NAMALWA (cell line): ENCODE results near the gene NDUFA9.

ENCODE experiments used
- DNase-seq: peaks from one replicate; pipeline ENCODE4 v3.0.0-alpha.2; 2015; ENCODE audit warnings: low spot score

Gene NDUFA9

DNA sequence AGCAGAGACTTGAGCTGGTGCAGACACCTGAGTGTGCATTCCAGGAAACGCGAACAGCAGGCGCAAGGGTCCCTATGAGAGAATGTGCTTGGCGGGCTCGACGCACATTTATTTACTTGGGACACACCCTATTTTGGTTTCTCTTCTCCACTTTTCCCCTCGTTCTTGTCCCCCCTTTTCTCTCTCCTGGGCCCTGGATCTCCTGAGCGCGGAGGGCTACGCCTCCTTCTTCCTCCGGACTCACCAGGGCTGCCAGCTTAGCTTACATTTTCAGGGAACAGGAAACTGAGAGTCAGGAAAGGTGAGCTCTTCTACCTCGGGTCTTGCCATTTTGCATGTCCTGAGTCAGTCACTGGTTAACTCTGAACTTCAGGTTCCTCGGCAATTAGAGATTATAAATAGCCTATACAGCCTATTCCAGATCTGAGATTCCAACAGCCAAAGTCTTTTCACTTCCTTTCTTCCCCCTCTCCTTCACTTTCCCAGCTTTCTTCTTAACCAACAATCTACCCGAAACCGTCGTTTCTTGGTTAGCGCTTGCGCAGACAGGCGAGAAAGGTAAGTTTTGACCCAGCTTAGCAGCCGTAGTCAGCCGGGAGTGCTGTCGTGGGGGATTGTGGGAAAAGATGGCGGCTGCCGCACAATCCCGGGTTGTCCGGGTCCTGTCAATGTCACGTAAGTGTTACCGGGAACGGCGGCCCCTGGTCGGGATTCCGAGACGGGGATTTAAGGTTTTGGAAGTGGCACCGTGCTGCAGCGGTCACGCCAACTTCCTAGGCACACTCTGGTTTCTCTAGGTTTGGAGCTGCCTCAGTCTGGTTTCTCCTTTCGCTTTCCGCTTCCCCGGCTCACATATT is at the start of gene NDUFA9, which contains the start of gene AKAP3:
Gene NDUFA9, plus strand, starts transcription at position 614 of the 857 bp plus-strand sequence. Its CDS starts 13 bp downstream, at position 627.
Gene AKAP3, minus strand, starts transcription at position 551 of the 857 bp plus-strand sequence. CDS start 10,855 bp downstream, outside the sequence.
- DNase-seq, result peak; percentile 87

DNA sequence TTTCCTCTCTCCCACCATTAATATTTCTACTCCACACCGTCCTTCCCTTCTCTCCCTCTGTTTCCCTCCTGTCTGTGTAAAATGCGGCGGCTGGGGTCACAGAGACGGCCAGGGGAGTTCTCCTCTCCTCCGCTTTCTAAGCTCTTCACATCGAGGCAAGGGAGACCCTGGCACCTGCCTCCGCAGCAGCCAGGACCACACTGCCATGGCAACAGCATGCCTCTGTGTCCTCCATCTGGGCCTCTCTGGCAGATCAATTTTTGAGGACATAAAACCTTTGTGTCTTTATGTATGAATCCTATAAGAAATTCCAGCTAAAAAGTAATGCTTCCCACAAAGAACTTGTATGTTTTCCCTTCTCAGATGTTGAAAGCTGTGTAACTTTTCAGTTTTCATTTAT is 45.5 kb upstream of the NDUFA9 start:
- DNase-seq, result no peak

DNA sequence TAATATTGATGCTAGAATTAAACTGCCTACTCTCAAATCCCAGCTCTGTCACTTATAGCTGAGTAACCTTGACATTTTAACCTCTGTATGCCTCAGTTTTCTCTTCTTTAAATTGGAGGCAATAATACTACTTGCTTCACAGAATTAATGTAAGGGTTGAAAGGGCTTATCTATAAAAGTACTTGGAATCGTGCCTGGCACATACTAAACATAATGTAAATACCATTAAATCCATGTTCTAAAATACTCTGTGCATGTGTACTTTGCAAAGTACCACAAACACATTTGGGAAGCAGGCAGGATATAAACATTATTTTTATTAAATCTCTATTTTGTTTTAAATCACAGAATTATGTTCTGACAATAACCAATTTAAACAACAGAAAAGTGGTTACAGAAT is 45.0 kb upstream of the NDUFA9 start:
- DNase-seq, result no peak

DNA sequence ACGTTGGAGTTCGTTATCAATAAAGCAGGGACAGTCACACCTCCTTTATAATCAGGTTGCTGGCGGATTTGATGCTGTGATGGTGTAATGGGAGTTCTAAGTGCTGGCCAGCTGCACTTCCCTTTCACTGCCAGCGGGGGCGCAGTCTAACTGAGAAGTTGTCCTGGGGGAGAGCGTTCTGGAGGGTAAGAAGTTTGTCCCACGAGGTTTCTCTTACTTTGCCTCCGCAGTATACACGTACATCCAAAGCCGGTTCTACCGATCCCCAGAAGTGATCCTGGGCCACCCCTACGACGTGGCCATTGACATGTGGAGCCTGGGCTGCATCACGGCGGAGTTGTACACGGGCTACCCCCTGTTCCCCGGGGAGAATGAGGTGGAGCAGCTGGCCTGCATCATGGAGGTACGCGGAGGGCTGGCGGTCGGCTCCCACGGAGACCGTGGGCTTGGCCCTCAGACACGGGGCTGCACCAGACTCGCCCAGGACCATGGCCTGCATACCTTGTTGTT is 44.2 kb upstream of the NDUFA9 start:
- DNase-seq, result peak; percentile 93

DNA sequence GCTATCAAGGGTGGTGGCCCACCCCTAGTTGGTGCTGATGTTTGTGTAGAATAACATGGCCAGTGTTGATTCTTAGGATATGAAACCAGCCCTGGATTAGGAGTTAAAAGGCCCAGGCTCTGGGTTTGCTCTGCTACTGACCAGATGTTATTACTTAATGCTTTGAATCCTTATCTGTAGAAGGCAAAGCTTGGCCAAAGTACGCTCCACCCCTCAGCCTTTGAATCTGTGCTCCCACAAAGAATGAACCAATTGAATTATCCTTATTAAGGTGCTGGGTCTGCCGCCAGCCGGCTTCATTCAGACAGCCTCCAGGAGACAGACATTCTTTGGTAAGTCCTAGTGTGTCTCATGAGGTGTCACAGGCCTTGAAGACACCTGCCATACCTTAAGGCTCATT is 41.9 kb upstream of the NDUFA9 start:
- DNase-seq, result no peak

DNA sequence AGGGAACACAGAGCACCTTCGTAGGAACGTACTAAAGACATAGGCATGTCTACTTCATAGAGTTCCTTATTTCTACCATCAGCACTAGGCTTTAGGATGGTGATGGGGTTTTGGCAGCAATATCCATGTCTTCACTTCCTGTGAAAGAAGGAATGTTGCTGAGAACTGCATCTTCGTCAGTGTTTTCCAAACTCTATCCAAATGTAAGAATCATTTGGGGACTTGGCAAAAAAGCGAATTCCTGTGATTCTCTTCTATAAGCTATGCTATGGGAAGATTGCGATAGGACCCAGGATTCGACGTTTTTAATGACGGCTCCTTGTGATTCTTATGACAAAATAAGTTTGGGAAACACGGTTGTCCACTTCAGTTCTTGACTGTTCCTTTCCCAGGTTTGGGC is 39.8 kb upstream of the NDUFA9 start:
- no peak for DNase-seq

DNA sequence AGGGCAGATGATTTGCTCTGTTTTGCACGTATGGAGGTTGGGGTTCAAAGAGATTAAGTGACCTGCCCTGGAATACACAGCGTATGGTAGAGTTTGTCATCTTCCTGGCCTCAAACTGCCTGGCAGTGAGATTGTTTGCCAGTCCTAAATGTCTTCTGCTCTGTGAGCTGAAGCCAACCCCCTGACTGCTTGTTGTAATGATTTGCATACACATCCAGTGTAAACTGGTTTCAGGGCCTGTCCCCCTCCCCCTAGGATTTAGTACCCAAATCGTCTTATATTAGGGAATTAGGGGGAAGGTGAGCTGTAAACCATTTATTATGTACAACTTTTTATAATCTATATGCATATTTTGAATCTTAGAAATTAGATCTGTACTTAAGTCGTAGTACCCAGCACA is 38.4 kb upstream of the NDUFA9 start:
- no peak for DNase-seq

DNA sequence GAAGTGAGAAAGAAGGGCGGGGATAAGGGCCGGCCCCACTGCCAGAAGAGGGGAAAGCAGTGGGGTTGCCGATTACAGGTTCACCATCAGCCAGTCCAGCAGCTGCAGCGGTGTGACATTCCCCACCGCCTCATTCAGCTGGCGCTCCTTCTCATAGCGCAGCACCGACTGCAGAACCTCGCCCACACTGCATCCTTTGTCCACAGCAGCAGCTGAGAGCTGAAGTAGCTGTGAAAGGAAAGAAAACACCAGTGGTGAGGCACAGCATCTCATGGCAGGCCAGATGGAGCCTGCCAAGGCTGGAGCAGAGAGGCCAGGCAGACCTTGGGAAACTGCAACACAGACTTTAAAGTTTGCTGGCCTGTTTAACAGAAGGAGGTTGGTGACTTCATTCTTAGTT is 33.2 kb upstream of the NDUFA9 start:
- no peak for DNase-seq

DNA sequence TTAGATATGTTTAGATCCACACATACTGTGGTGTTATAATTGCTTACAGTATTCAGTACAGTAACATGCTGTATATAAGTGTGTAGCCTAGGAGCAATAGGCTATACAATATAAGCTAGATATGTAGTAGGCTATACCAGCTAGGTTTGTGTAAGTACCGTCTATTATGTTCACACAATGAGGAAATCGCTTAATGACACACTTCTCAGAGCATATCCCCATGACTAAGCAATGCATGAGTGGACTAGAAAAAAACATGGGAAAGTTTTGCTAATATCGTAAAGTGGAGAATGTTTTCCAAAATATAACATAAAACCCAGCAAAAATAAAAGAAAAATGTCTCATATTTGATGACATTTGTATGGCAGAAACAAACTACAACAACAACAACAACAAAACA is 27.4 kb upstream of the NDUFA9 start:
- DNase-seq, result no peak

DNA sequence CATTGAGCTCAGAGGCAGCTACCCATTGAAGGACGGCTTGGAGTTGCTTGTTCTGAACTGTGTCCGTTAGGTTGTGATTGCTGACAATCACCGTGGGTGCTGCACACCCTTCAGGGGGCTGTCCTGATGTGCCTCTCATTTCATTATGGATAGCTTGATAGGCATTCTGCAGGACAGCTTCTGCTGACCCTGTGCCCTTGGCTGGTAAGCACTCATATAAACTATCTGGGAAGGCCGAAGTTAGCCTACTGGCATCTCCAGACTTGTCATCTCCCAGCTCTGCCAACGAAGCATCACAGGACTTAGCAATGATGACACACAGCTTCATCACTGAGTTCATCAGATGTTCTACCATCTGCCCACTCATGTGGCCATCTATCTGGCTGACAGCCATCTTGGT is 22.4 kb upstream of the NDUFA9 start:
- no peak for DNase-seq

DNA sequence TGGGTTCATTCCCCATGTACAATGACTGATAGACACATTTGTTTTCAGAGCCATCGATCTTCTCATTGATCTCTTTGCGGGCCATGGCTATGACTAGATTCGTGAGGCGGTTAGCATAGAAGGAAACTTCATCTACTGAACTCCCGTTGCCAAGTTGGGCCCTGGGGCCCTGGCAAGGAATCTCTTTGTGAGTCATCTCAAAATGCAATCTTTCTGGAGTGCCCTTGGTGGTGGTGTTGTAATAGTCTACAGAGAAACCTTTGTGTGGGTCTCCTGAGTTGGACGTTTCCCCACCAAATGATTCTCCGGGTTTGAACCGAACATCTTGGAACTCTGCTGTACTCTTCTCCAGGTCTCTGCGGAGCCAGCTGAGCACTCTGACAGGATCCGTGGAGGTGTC is 20.5 kb upstream of the NDUFA9 start:
- DNase-seq, result no peak

DNA sequence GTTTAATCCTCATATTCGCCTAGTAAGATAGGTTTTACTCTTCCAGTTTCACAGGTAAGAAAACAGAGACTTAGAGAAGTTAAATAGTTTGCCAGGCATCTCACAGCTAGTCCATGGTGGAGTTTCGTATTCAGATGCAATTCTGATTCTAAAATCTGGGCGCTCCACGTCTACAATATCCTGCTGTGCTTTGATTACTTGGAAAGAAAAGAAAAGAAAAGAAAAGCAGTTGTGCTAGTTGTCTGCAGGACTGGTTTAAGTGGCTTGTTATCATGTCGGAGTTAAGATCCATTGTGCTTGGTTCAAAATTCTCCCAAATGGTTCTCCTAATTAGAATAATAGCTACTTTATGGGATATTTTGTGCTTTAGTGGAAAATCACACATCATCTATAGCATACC is 18.7 kb upstream of the NDUFA9 start:
- no peak for DNase-seq

DNA sequence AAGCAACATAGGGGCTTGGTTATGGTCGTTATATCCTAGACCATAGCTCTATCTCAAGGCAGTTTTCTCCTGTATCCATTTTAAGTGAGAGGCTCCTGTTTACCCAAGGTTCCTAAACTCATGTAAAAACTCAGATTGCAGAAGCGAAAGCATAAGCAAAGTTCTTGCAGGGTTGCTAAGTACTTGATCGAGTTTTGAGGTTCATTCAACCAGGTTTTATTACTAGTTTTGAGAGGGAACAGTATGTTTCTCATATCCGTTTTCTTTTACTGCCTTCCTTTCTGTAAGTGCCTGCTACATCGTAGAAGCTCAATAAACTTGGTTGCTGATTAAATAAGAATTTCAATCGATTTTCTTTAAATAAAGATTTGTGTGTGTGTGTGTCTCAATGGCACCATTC is 5.2 kb upstream of the NDUFA9 start:
- DNase-seq, result no peak

DNA sequence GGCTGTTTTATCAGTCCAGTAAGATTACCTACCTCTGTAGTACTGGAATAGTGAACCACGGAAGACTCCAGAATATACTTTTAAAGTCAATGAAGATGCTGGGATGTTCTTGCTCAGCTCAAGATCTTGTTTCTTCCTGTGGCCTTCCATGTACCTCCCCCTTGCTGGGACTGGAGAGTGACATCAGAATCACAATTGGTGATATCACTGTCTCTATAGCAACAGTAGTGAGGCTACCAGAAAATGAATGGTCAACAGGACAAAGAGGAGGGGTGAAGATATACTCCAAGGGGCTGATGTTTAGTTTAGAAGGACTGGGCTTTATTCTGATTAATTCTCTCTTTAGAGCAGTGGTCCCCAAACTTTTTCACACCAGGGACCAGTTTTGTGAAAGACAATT is 3.9 kb upstream of the NDUFA9 start:
- no peak for DNase-seq

DNA sequence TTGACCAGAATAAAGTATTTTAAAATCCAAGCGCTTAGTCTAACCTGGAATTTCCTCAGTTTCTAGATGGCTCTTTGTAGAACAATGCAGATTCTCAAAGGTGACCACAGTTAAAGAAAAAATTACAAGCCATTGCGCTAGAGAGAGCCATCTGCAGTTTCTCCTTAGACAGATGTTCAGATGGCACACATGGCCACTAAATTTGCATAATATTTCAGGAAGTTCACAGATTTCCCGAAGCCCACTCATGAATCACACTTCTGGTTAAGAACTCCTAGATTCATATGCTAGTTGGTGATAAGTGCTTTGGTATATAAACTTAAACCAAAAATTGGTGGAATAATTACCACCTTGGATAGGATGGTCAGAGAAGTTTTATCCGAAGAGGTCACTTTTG is 812 bp upstream of the NDUFA9 start:
- peak; percentile 77 for DNase-seq

DNA sequence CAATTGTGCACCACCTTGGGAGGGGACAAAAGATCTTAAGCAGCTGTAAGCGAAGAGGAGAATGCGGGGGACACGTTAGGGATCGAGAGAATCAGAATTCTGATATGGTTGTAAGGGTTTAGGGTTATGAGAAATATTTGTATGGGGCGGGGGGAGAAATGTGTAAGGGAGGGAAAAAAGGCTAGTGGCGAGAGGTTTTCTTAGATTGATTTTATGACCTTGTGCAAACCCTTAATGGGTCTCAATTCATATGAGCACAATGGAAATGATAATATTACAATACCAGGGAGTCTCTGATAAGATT is 396 bp downstream of the NDUFA9 start:
- no peak for DNase-seq

DNA sequence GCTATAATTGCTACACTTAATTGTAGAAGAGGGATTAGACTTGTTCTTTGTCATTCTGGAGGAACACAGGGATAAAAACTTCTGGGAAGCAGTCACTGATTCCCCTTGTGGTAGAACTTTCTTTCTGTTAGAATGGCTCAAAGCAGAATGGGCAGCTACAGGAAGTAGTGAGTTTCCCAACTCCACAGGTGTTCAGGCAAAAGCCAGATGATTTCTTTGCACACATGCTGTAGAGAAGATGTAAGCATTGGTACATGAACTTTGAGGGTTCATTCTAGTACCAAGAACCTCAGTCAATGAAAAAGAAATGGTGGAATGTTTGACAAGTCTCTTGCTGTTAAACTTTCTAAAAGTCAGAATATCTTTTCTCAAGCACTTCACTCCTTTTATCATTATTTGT is 4.3 kb downstream of the NDUFA9 start:
- no peak for DNase-seq

DNA sequence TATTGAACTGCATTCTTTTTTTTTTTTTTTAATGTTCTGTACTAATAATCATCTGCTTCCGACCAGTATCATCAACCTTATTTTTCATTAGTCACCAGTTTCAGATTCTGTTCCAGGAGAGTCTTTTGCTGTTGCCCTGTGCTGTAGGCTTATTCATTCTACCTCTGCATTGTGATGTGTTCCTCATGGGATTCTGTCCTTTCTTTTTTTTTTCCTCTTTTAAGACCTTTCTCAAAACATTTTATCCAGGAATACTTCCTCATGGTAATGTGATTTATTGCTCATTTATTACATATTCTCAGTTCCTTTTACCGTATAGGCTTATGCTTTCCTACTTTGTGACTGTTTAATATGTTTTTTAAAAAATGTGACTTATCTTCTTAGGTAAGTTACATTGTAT is 4.8 kb downstream of the NDUFA9 start:
- DNase-seq, result no peak

DNA sequence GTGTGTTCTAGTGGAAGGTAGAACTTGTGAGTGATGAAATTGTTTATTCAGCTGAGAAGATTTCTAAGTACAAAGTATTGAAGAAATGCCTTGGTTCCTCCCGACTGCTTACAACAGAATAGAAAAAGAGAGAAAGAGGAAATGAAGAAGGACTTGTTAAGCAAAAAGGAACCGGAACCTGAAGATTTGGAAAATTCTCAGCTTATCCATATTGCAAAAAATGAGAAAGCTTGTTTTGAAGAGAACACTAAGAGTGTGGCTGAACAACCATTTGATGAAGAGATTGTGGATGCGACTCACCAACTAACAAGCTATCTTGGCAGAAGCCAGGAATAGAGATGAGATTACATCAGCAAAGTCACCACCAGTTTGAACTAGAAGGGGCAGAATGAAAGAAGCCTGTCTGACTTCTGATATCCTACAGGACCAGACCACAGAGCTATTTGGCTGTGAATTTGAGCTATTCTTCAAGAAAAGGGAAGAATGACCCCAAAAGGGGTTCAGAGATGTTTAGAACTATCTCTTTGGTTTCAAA is 15.1 kb downstream of the NDUFA9 start:
- no peak for DNase-seq

DNA sequence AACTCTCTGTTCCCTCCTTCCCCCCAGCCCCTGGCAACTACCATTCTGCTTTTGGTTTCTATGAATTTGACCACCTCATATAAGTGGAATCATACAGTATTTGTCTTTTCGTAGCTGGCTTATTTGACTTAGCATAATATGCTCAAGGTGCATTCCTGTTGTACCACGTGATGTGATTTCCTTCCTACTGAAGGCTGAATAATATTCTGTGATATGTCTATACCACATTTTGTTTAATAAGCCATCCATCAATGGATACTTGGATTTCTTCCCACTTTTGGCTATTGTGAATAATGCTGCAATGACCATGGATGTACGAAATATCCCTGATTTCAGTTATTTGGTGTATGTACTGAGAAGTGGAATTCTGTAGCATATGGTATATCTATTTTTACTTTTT is 16.3 kb downstream of the NDUFA9 start:
- DNase-seq, result no peak

DNA sequence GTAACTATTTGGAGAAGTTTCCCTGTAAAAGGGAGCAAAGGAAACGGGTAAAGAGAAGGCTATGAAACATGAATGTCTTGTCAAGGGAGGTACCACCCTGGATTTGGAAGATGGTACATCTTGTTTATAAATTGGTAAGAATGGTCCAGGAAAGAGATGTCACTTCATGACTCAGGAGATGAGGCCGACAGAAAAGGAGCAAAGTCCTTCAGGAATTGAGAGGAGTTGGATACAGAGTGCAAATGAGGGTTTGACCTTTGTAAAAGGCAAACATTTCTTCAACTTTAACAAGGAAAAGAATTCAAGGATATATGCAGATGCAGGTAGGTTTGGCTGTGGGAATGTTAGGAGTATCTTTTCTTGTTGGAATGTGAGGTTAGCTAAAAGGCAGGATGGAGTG is 30.8 kb downstream of the NDUFA9 start:
- no peak for DNase-seq

DNA sequence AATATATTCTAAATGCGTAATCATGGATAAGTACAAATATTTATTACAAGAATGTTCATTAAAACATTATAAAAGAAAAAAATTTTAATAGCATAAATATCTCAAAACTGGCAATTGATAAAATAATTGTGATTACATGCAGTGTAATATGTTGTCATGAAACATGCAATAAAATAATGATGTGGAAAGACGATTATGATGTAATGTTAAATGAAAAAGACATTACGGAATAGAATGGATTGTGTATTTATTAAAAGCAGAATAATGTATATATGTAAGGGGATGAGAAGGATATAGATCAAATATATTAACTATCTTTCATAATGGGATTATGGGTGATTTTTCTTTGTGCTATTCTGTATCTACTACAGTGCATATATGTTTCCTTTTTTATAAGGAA is 32.8 kb downstream of the NDUFA9 start:
- no peak for DNase-seq

DNA sequence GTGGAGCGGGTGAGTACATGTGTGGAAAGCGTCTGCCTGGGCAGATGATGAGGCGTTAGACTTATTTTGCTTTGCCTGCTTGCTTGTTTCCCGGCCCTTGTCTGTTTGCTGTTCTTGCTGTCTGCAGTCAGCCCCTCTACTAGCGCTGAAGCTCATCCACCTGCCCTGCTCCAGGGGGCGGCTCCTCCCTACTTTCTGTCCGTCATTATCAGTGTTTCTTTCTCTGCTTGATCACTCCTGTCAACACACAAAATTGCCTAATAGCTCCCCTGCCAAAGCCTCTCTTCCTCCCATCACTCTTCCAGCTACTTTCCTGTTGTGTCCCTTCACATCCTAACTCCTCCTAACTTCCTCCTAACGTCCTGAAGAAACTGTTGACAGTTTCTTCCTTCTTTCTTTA is 36.4 kb downstream of the NDUFA9 start:
- no peak for DNase-seq

DNA sequence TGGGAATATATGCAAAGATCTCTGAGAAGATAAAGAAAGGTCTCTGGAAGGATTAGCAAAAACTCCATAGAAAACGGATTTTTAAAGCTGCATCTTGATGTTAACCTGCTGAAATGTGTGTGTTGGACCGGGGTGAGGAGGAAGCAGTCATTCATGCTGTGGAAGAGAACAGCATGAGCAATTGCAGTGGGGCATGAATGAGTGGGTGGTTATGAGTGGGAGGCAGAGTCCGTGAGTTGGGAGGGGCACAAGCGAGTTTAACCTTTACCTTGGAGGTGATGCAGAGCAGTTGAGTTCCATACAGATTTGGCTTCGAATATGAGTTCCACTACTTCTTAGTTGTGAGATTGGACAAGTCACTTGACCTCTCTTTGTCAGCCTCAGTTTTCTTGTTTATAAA is 41.8 kb downstream of the NDUFA9 start:
- DNase-seq, result no peak
